WTC11 (cell line): Measurements from ENCODE around the gene ZMIZ1. TPM values are rescaled to one million over a fixed set of nuclear protein-coding genes. Genes with fewer than 3 reads are reported as not detected.

Experiments
- ATAC-seq: fragments of 200-7000 bp; cut with Tn5 transposase; 2 replicates; pipeline ENCODE4 v1.10.0; 2021; ENCODE audit warnings: mild to moderate bottlenecking, moderate library complexity
- CTCF ChIA-PET: fragments of 300-600 bp; sonication (Branson Sonifier 250); formaldehyde crosslinking; loops from one replicate; lab custom pipeline; 2021; ENCODE audit warnings: antibody characterized with exemption; lab: Charles Lee
- POLR2A ChIA-PET: fragments of 350-600 bp; sonication (Branson Sonifier 250); formaldehyde crosslinking; loops from one replicate; lab custom pipeline; 2021; ENCODE audit warnings: antibody characterized with exemption; lab: Charles Lee
- DNase-seq: peaks from one replicate; pipeline ENCODE4 v3.0.0; 2021; ENCODE audit warnings: low spot score
- H3K27ac Mint-ChIP-seq: 2 replicates; pipeline ENCODE4 v1.8.0; 2021; ENCODE audit warnings: mixed read lengths
- H3K27me3 Mint-ChIP-seq: 2 replicates; pipeline ENCODE4 v1.8.0; 2021; ENCODE audit warnings: low read depth, mild to moderate bottlenecking, moderate library complexity, mixed read lengths
- H3K36me3 Mint-ChIP-seq: 2 replicates; pipeline ENCODE4 v1.8.0; 2021; ENCODE audit warnings: mixed read lengths
- H3K4me1 Mint-ChIP-seq: 2 replicates; pipeline ENCODE4 v1.8.0; 2022; ENCODE audit warnings: mixed read lengths
- H3K4me3 Mint-ChIP-seq: 2 replicates; pipeline ENCODE4 v1.8.0; 2021; ENCODE audit warnings: mild to moderate bottlenecking, moderate library complexity, mixed read lengths
- H3K9me3 Mint-ChIP-seq: 2 replicates; pipeline ENCODE4 v1.8.0; 2021; ENCODE audit warnings: mixed read lengths
- ATF2 ChIP-seq: sonication (generic); formaldehyde crosslinking; IDR thresholded peaks from 2 replicates; pipeline ENCODE4 v1.8.1; 2022; ENCODE audit warnings: low read depth, missing genetic modification reagents, borderline replicate concordance
- E2F4 ChIP-seq: sonication (generic); formaldehyde crosslinking; IDR thresholded peaks from 2 replicates; pipeline ENCODE4 v1.8.1; 2022; ENCODE audit warnings: low read depth, mild to moderate bottlenecking, moderate library complexity, missing genetic modification reagents, borderline replicate concordance
- ETV6 ChIP-seq: sonication (generic); formaldehyde crosslinking; IDR thresholded peaks from 2 replicates; pipeline ENCODE4 v1.8.1; 2022; ENCODE audit warnings: mild to moderate bottlenecking, missing genetic modification reagents
- FOXJ3 ChIP-seq: sonication (generic); formaldehyde crosslinking; IDR thresholded peaks from 2 replicates; pipeline ENCODE4 v1.9.0; 2021; ENCODE audit warnings: missing genetic modification reagents, mild to moderate bottlenecking, borderline replicate concordance
- FOXP1 ChIP-seq: sonication (generic); formaldehyde crosslinking; IDR thresholded peaks from 2 replicates; pipeline ENCODE4 v1.8.0; 2022; ENCODE audit warnings: missing genetic modification reagents, mild to moderate bottlenecking, moderate library complexity, borderline replicate concordance
- HMGXB4 ChIP-seq: sonication (generic); formaldehyde crosslinking; IDR thresholded peaks from 2 replicates; pipeline ENCODE4 v1.8.1; 2023; ENCODE audit warnings: mild to moderate bottlenecking, moderate library complexity, missing genetic modification reagents
- JAZF1 ChIP-seq: fragments of 250-450 bp; sonication (Bioruptor Pico); IDR thresholded peaks from 2 replicates; pipeline ENCODE4 v1.9.0; 2021; ENCODE audit warnings: moderate library complexity, mild to moderate bottlenecking, inconsistent platforms
- MLX ChIP-seq: sonication (generic); formaldehyde crosslinking; IDR thresholded peaks from 2 replicates; pipeline ENCODE4 v1.8.1; 2023; ENCODE audit warnings: mild to moderate bottlenecking, missing genetic modification reagents, moderate library complexity
- MXD4 ChIP-seq: fragments of 250-450 bp; sonication (Bioruptor Pico); IDR thresholded peaks from 2 replicates; pipeline ENCODE4 v1.8.0; 2021; ENCODE audit warnings: mild to moderate bottlenecking, moderate library complexity, borderline replicate concordance
- MYBL2 ChIP-seq: sonication (generic); formaldehyde crosslinking; IDR thresholded peaks from 2 replicates; pipeline ENCODE4 v1.8.1; 2023; ENCODE audit warnings: mild to moderate bottlenecking, moderate library complexity, missing genetic modification reagents
- NFE2L1 ChIP-seq: sonication (generic); formaldehyde crosslinking; IDR thresholded peaks from 2 replicates; pipeline ENCODE4 v1.8.1; 2023; ENCODE audit warnings: missing genetic modification reagents
- SOX15 ChIP-seq: fragments of 250-450 bp; sonication (Bioruptor Pico); IDR thresholded peaks from 2 replicates; pipeline ENCODE4 v1.9.0; 2021; ENCODE audit warnings: mild to moderate bottlenecking
- TCF7 ChIP-seq: sonication (generic); formaldehyde crosslinking; IDR thresholded peaks from 2 replicates; pipeline ENCODE4 v1.8.0; 2022; ENCODE audit warnings: mild to moderate bottlenecking, low read depth, missing genetic modification reagents, moderate library complexity
- TEAD1 ChIP-seq: sonication (generic); formaldehyde crosslinking; IDR thresholded peaks from 2 replicates; pipeline ENCODE4 v1.8.0; 2022; ENCODE audit warnings: mild to moderate bottlenecking, missing genetic modification reagents
- ZNF219 ChIP-seq: sonication (generic); formaldehyde crosslinking; IDR thresholded peaks from 2 replicates; pipeline ENCODE4 v1.8.0; 2023; ENCODE audit warnings: missing genetic modification reagents, mild to moderate bottlenecking, borderline replicate concordance
- ZNF232 ChIP-seq: sonication (generic); formaldehyde crosslinking; IDR thresholded peaks from 2 replicates; pipeline ENCODE4 v1.8.0; 2022; ENCODE audit warnings: mild to moderate bottlenecking, missing genetic modification reagents
- ZNF423 ChIP-seq: fragments of 250-450 bp; sonication (Bioruptor Pico); IDR thresholded peaks from 2 replicates; pipeline ENCODE4 v2.1.2; 2022; ENCODE audit warnings: mild to moderate bottlenecking, moderate library complexity
- ZNF671 ChIP-seq: fragments of 250-450 bp; sonication (Bioruptor Pico); IDR thresholded peaks from 2 replicates; pipeline ENCODE4 v1.8.0; 2021; ENCODE audit warnings: mild to moderate bottlenecking
- total RNA-seq: library from RNA; stranded (reverse); gene quantifications from 3 replicates; pipeline ENCODE4 v1.2.3, GENCODE V29; 2021

ZMIZ1 gene
- total RNA-seq, 1 experiment from 2014 or later, result 44.4 TPM

GRCh38 chr10:79264942-79265341 lies 196.2 kb downstream of the ZMIZ1 start:
- no peaks in the 10 kb centered on the region; the same call in 1 of the 2 replicates for H3K36me3 Mint-ChIP-seq
- H3K4me3 Mint-ChIP-seq, result no peak overlapping the region
- no peak for DNase-seq
- no peaks in the 10 kb centered on the region for H3K27me3 Mint-ChIP-seq
- ChIA-PET CTCF (no interaction called here), POLR2A (no interaction called here)
- no peaks in the 10 kb centered on the region for H3K9me3 Mint-ChIP-seq
- TF ChIP-seq ZNF671 (CRISPR knock-in tag) (no peak), FOXJ3 (CRISPR knock-in tag) (no peak), MLX (CRISPR knock-in tag) (no peak), NFE2L1 (no peak), MXD4 (CRISPR knock-in tag) (no peak), SOX15 (CRISPR knock-in tag) (no peak), ETV6 (CRISPR knock-in tag) (no peak), E2F4 (CRISPR knock-in tag) (no peak), ATF2 (CRISPR knock-in tag) (no peak), ZNF423 (CRISPR knock-in tag) (no peak), HMGXB4 (CRISPR knock-in tag) (no peak), ZNF219 (CRISPR knock-in tag) (no peak), ZNF232 (CRISPR knock-in tag) (no peak), FOXP1 (CRISPR knock-in tag) (no peak)
- ATAC-seq, result no peak
- H3K27ac Mint-ChIP-seq, result no peak overlapping the region
- peaks cover 28% of the 10 kb centered on the region for H3K4me1 Mint-ChIP-seq

GRCh38 chr10:79266084-79266483 lies 197.3 kb downstream of the ZMIZ1 start:
- H3K9me3 Mint-ChIP-seq, result no peaks in the 10 kb centered on the region
- no peak for TF ChIP-seq JAZF1
- H3K36me3 Mint-ChIP-seq, result no peaks in the 10 kb centered on the region; the same call in 1 of the 2 replicates
- CTCF ChIA-PET, result interaction anchor here (0.6 kb wide), 1 partner anchor 64 kb away, joined by 3 read pairs; no protein-coding TSS in a partner anchor
- POLR2A ChIA-PET, result no interaction called here
- DNase-seq (no peak), ATAC-seq (no peak)
- no peak overlapping the region for H3K27ac Mint-ChIP-seq
- peaks cover 17% of the 10 kb centered on the region for H3K4me1 Mint-ChIP-seq
- H3K4me3 Mint-ChIP-seq, result no peak overlapping the region
- no peaks in the 10 kb centered on the region for H3K27me3 Mint-ChIP-seq

GRCh38 chr10:79266543-79267312 lies 198.0 kb downstream of the ZMIZ1 start:
- no peak for TF ChIP-seq MYBL2 (CRISPR knock-in tag)
- no peak for TF ChIP-seq MXD4 (CRISPR knock-in tag)
- TF ChIP-seq TEAD1 (CRISPR knock-in tag), result no peak
- no peak for TF ChIP-seq TCF7 (CRISPR knock-in tag)
- no peak for TF ChIP-seq HMGXB4 (CRISPR knock-in tag)
- ATAC-seq (no peak), DNase-seq (no peak)
- CTCF ChIA-PET, result interaction anchor here (0.6 to 1.3 kb wide), 5 partner anchors 10 to 64 kb away, joined by 3 to 5 read pairs (median 4); no protein-coding TSS in a partner anchor
- POLR2A ChIA-PET, result no interaction called here
- H3K4me3 Mint-ChIP-seq, result no peak overlapping the region
- no peaks in the 10 kb centered on the region for H3K27me3 Mint-ChIP-seq
- peaks cover 12% of the 10 kb centered on the region for H3K4me1 Mint-ChIP-seq
- H3K36me3 Mint-ChIP-seq, result no peaks in the 10 kb centered on the region; the same call in 1 of the 2 replicates
- H3K9me3 Mint-ChIP-seq, result no peaks in the 10 kb centered on the region
- H3K27ac Mint-ChIP-seq, result no peak overlapping the region
